Prostate gland (tissue), 2 donors: Measurements from ENCODE around the gene MGRN1.

Source experiments
- CTCF ChIP-seq, 4 experiments: fragments of 200-600 bp in 2 of 4; fragments of 450-650 bp in 2 of 4; sonication (generic) in 2 of 4; IDR thresholded peaks; 1 replicate in 3 of 4; 2 replicates in 1 of 4; pipeline ENCODE4 v1.5.1; 2016 to 2019; ENCODE audit warnings: antibody characterized with exemption in 4 of 4, mild to moderate bottlenecking in 2 of 4, moderate library complexity in 2 of 4
- POLR2A ChIP-seq: fragments of 450-650 bp; IDR thresholded peaks from one replicate; pipeline ENCODE4 v1.6.1; 2016; ENCODE audit warnings: antibody characterized with exemption, mild to moderate bottlenecking

GRCh38 chr16:4652561-4652960, 27.9 kb downstream of the MGRN1 start:
- TF ChIP-seq CTCF (IDR thresholded peaks at IDR 0.05) (no peak), POLR2A (no peak)
